ENCODE measurements around the gene TFG. TPM values are rescaled to one million over a fixed set of nuclear protein-coding genes. Genes with fewer than 3 reads are reported as not detected.

The TFG gene
- total RNA-seq, 1 donor from 2014 or later, result 75.0 TPM

- DNase-seq, result no peak
- H3K27ac Mint-ChIP-seq (ENCODE audit: unreplicated experiment), result no peak overlapping the region
These were observed 9.8 kb downstream of the TFG start for GRCh38 chr3:100719136-100719535.

GRCh38 chr3:100720426-100720825, 11.1 kb downstream of the TFG start:
- peak; percentile 34 for DNase-seq
- Mint-ChIP-seq H3K9me3 (ENCODE audit: unreplicated experiment) (peaks cover 2% of the 10 kb centered on the region), H3K4me1 (ENCODE audit: low read depth, unreplicated experiment) (peaks cover 14% of the 10 kb centered on the region), H3K36me3 (ENCODE audit: unreplicated experiment) (no peaks in the 10 kb centered on the region), H3K27ac (ENCODE audit: unreplicated experiment) (no peak overlapping the region), H3K4me3 (ENCODE audit: unreplicated experiment) (no peak overlapping the region), H3K27me3 (ENCODE audit: unreplicated experiment) (no peaks in the 10 kb centered on the region)
- TF ChIP-seq CTCF (IDR thresholded peaks at IDR 0.05; ENCODE audit: partially characterized antibody, unreplicated experiment), result no peak

More at GRCh38 chr3:100719136-100719535, 9.8 kb downstream of the TFG start:
- no peak overlapping the region for H3K4me3 Mint-ChIP-seq (ENCODE audit: unreplicated experiment)
- no peak for TF ChIP-seq CTCF (IDR thresholded peaks at IDR 0.05; ENCODE audit: partially characterized antibody, unreplicated experiment)
- H3K9me3 Mint-ChIP-seq (ENCODE audit: unreplicated experiment), result no peaks in the 10 kb centered on the region
- H3K4me1 Mint-ChIP-seq (ENCODE audit: low read depth, unreplicated experiment), result peaks cover 12% of the 10 kb centered on the region
- H3K27me3 Mint-ChIP-seq (ENCODE audit: unreplicated experiment), result no peaks in the 10 kb centered on the region
- H3K36me3 Mint-ChIP-seq (ENCODE audit: unreplicated experiment), result no peaks in the 10 kb centered on the region

- Mint-ChIP-seq H3K4me3 (ENCODE audit: unreplicated experiment) (peak overlapping the region; percentile 40), H3K27ac (ENCODE audit: unreplicated experiment) (peak overlapping the region; percentile 43), H3K27me3 (ENCODE audit: unreplicated experiment) (no peaks in the 10 kb centered on the region), H3K9me3 (ENCODE audit: unreplicated experiment) (peaks cover 4% of the 10 kb centered on the region), H3K4me1 (ENCODE audit: low read depth, unreplicated experiment) (peaks cover 4% of the 10 kb centered on the region), H3K36me3 (ENCODE audit: unreplicated experiment) (no peaks in the 10 kb centered on the region)
- DNase-seq, result no peak
- TF ChIP-seq CTCF (IDR thresholded peaks at IDR 0.05; ENCODE audit: partially characterized antibody, unreplicated experiment), result no peak
These were observed 16.7 kb downstream of the TFG start for GRCh38 chr3:100725935-100726513.

GRCh38 chr3:100726706-100727105, 17.4 kb downstream of the TFG start:
- DNase-seq, result no peak
- H3K36me3 Mint-ChIP-seq (ENCODE audit: unreplicated experiment), result no peaks in the 10 kb centered on the region
- TF ChIP-seq CTCF (IDR thresholded peaks at IDR 0.05; ENCODE audit: partially characterized antibody, unreplicated experiment), result no peak
- H3K27me3 Mint-ChIP-seq (ENCODE audit: unreplicated experiment), result no peaks in the 10 kb centered on the region
- H3K4me1 Mint-ChIP-seq (ENCODE audit: low read depth, unreplicated experiment), result peaks cover 4% of the 10 kb centered on the region
- H3K27ac Mint-ChIP-seq (ENCODE audit: unreplicated experiment), result no peak overlapping the region
- no peak overlapping the region for H3K4me3 Mint-ChIP-seq (ENCODE audit: unreplicated experiment)
- H3K9me3 Mint-ChIP-seq (ENCODE audit: unreplicated experiment), result peaks cover 4% of the 10 kb centered on the region

GRCh38 chr3:100730524-100730923, 21.2 kb downstream of the TFG start:
- Mint-ChIP-seq H3K36me3 (ENCODE audit: unreplicated experiment) (no peaks in the 10 kb centered on the region), H3K27me3 (ENCODE audit: unreplicated experiment) (no peaks in the 10 kb centered on the region), H3K27ac (ENCODE audit: unreplicated experiment) (no peak overlapping the region)

More at GRCh38 chr3:100730524-100730923, 21.2 kb downstream of the TFG start:
- Mint-ChIP-seq H3K9me3 (ENCODE audit: unreplicated experiment) (peaks cover 2% of the 10 kb centered on the region), H3K4me3 (ENCODE audit: unreplicated experiment) (no peak overlapping the region), H3K4me1 (ENCODE audit: low read depth, unreplicated experiment) (peaks cover 2% of the 10 kb centered on the region)
- no peak for TF ChIP-seq CTCF (IDR thresholded peaks at IDR 0.05; ENCODE audit: partially characterized antibody, unreplicated experiment)
- no peak for DNase-seq
